Endothelial cell (in vitro differentiated cells): ENCODE data around the gene KSR1. TPM values are rescaled to one million over a fixed set of nuclear protein-coding genes. Genes with fewer than 3 reads are reported as not detected.

ENCODE experiments used
- DNase-seq: peaks from one replicate; pipeline ENCODE4 v3.0.0; 2021; ENCODE audit warnings: low spot score
- H3K27ac Mint-ChIP-seq: one replicate; pipeline ENCODE4 v1.8.0; 2021; ENCODE audit warnings: mixed read lengths, inconsistent platforms; ENCODE audit not compliant: unreplicated experiment
- H3K27me3 Mint-ChIP-seq: one replicate; pipeline ENCODE4 v1.8.0; 2021; ENCODE audit warnings: mild to moderate bottlenecking, moderate library complexity, mixed read lengths, inconsistent platforms; ENCODE audit not compliant: unreplicated experiment
- H3K36me3 Mint-ChIP-seq: one replicate; pipeline ENCODE4 v1.8.0; 2021; ENCODE audit warnings: mild to moderate bottlenecking, low read depth, mixed read lengths, inconsistent platforms; ENCODE audit not compliant: unreplicated experiment
- H3K4me1 Mint-ChIP-seq: one replicate; pipeline ENCODE4 v1.8.0; 2021; ENCODE audit warnings: mild to moderate bottlenecking, mixed read lengths, inconsistent platforms; ENCODE audit not compliant: unreplicated experiment
- H3K4me3 Mint-ChIP-seq: one replicate; pipeline ENCODE4 v1.8.0; 2021; ENCODE audit warnings: mild to moderate bottlenecking, mixed read lengths, inconsistent platforms; ENCODE audit not compliant: unreplicated experiment
- H3K9me3 Mint-ChIP-seq: one replicate; pipeline ENCODE4 v1.8.0; 2021; ENCODE audit warnings: mixed read lengths, inconsistent platforms; ENCODE audit not compliant: unreplicated experiment
- total RNA-seq: library from RNA; stranded (reverse); fragmentation: NEBNext Ultra II Directional; extraction: Animal tissue kit (Norgen Biotek cat#: 25700); gene quantifications from one replicate; pipeline ENCODE4 v1.2.1, GENCODE V29; 2021; ENCODE audit not compliant: unreplicated experiment
- TF ChIP-seq, protein P1 (sequence below): fragments of 200-600 bp; sonication (generic); IDR thresholded peaks from one replicate; pipeline ENCODE4 v1.5.0; 2021; ENCODE audit warnings: antibody characterized with exemption; ENCODE audit not compliant: unreplicated experiment

The KSR1 gene
- total RNA-seq, 1 donor from 2014 or later, result 65.2 TPM

- no peak overlapping the region for H3K27ac Mint-ChIP-seq
- no peak for DNase-seq
- peaks cover 13% of the 10 kb centered on the region for H3K4me1 Mint-ChIP-seq
- H3K9me3 Mint-ChIP-seq, result no peaks in the 10 kb centered on the region
- TF ChIP-seq, protein P1, sequence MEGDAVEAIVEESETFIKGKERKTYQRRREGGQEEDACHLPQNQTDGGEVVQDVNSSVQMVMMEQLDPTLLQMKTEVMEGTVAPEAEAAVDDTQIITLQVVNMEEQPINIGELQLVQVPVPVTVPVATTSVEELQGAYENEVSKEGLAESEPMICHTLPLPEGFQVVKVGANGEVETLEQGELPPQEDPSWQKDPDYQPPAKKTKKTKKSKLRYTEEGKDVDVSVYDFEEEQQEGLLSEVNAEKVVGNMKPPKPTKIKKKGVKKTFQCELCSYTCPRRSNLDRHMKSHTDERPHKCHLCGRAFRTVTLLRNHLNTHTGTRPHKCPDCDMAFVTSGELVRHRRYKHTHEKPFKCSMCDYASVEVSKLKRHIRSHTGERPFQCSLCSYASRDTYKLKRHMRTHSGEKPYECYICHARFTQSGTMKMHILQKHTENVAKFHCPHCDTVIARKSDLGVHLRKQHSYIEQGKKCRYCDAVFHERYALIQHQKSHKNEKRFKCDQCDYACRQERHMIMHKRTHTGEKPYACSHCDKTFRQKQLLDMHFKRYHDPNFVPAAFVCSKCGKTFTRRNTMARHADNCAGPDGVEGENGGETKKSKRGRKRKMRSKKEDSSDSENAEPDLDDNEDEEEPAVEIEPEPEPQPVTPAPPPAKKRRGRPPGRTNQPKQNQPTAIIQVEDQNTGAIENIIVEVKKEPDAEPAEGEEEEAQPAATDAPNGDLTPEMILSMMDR, result no peak
- H3K27me3 Mint-ChIP-seq, result peaks cover 11% of the 10 kb centered on the region
- peaks cover 11% of the 10 kb centered on the region for H3K36me3 Mint-ChIP-seq
- no peak overlapping the region for H3K4me3 Mint-ChIP-seq
These were observed 124.8 kb downstream of the KSR1 start for GRCh38 chr17:27581016-27581415.

- TF ChIP-seq, protein P1, result no peak
- DNase-seq, result no peak
- H3K27ac Mint-ChIP-seq, result no peak overlapping the region
- no peak overlapping the region for H3K4me3 Mint-ChIP-seq
- peaks cover 14% of the 10 kb centered on the region for H3K36me3 Mint-ChIP-seq
- H3K27me3 Mint-ChIP-seq, result peaks cover 11% of the 10 kb centered on the region
- peaks cover 13% of the 10 kb centered on the region for H3K4me1 Mint-ChIP-seq
- no peaks in the 10 kb centered on the region for H3K9me3 Mint-ChIP-seq
These were observed 126.4 kb downstream of the KSR1 start for GRCh38 chr17:27582696-27583095.

GRCh38 chr17:27585153-27585681 is 129.0 kb downstream of the KSR1 start:
- DNase-seq, result no peak
- Mint-ChIP-seq H3K9me3 (no peaks in the 10 kb centered on the region), H3K4me3 (no peak overlapping the region), H3K36me3 (peaks cover 27% of the 10 kb centered on the region), H3K4me1 (peaks cover 13% of the 10 kb centered on the region), H3K27ac (no peak overlapping the region), H3K27me3 (peaks cover 11% of the 10 kb centered on the region)
- TF ChIP-seq, protein P1, result no peak

GRCh38 chr17:27585792-27586191 is 129.5 kb downstream of the KSR1 start:
- no peak for DNase-seq
- H3K27me3 Mint-ChIP-seq, result peaks cover 11% of the 10 kb centered on the region
- H3K36me3 Mint-ChIP-seq, result peaks cover 27% of the 10 kb centered on the region
- no peaks in the 10 kb centered on the region for H3K9me3 Mint-ChIP-seq
- no peak overlapping the region for H3K4me3 Mint-ChIP-seq
- peaks cover 13% of the 10 kb centered on the region for H3K4me1 Mint-ChIP-seq
- no peak overlapping the region for H3K27ac Mint-ChIP-seq
- TF ChIP-seq, protein P1, result no peak

DNA sequence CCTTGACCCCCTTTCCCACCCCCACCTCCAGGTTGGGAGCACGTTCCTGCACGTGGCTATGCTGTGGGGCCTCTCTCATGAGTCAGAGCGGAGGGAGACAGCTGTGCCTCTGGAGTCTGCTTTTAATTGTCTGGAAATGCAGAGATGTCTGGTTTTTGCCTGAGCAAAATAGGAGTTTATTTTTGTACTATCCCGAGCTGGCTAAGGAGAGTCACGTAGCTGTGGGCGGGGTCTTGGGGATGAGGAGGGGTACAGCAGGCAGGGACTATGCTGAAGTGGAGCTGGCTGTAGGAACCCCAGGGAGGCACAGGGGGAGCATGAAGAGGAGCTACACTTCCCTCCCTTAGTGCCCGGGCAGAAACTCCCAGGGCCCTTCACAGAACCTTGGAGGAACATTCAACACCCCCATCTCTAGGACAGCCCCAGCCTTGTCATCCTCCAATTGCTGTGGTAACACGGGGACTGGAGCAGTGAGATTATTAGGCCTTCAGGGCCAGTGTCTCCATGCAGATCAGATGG is 130.0 kb downstream of the KSR1 start:
- Mint-ChIP-seq H3K27ac (no peak overlapping the region), H3K27me3 (peaks cover 10% of the 10 kb centered on the region), H3K4me3 (no peak overlapping the region), H3K9me3 (no peaks in the 10 kb centered on the region), H3K4me1 (peaks cover 8% of the 10 kb centered on the region), H3K36me3 (peaks cover 31% of the 10 kb centered on the region)
- TF ChIP-seq, protein P1, result no peak
- DNase-seq, result no peak
